Astrocyte (in vitro differentiated cells and primary cell): ENCODE data around the gene UGCG. TPM values are rescaled to one million over a fixed set of nuclear protein-coding genes. Genes with fewer than 3 reads are reported as not detected.

Experiments
- DNase-seq: peaks from one replicate; pipeline ENCODE4 v3.0.0-alpha.2; 2010; ENCODE audit warnings: low read depth
- FAIRE-seq: peaks from 2 replicates; lab custom pipeline; 2011; peaks lifted over from hg19 to GRCh38; lab: Jason Lieb, UNC
- H2AFZ ChIP-seq: 2 replicates; pipeline ENCODE4 v1.6.0; 2012; ENCODE audit warnings: low read depth, low read length, inconsistent platforms
- H3K27ac ChIP-seq: 2 replicates; pipeline ENCODE4 v1.5.1; 2011; ENCODE audit warnings: low read depth, low read length, inconsistent platforms
- H3K27me3 ChIP-seq: 2 replicates; pipeline ENCODE4 v1.6.0; 2011; ENCODE audit warnings: low read length, inconsistent platforms; ENCODE audit not compliant: insufficient read depth
- H3K36me3 ChIP-seq: 2 replicates; pipeline ENCODE4 v1.5.1; 2011; ENCODE audit warnings: low read length, inconsistent platforms; ENCODE audit not compliant: insufficient read depth
- H3K4me1 ChIP-seq: 2 replicates; pipeline ENCODE4 v1.5.1; 2011; ENCODE audit warnings: low read length, inconsistent platforms; ENCODE audit not compliant: insufficient read depth
- H3K4me2 ChIP-seq: 2 replicates; pipeline ENCODE4 v1.6.0; 2012; ENCODE audit warnings: low read length, inconsistent platforms
- H3K4me3 ChIP-seq: 2 replicates; pipeline ENCODE4 v1.5.1; 2011; ENCODE audit warnings: low read depth, mild to moderate bottlenecking, low read length, inconsistent platforms; ENCODE audit not compliant: insufficient read depth
- H3K79me2 ChIP-seq: 2 replicates; pipeline ENCODE4 v1.6.0; 2012; ENCODE audit warnings: mild to moderate bottlenecking, low read length, inconsistent platforms; ENCODE audit not compliant: insufficient read depth
- H3K9ac ChIP-seq: 2 replicates; pipeline ENCODE4 v1.6.0; 2012; ENCODE audit warnings: mild to moderate bottlenecking, low read length, inconsistent platforms
- H3K9me3 ChIP-seq: 2 replicates; pipeline ENCODE4 v1.5.1; 2012; ENCODE audit warnings: low read depth, mild to moderate bottlenecking, low read length, inconsistent platforms; ENCODE audit not compliant: insufficient read depth
- H4K20me1 ChIP-seq: 2 replicates; pipeline ENCODE4 v1.6.0; 2012; ENCODE audit warnings: low read length, inconsistent platforms; ENCODE audit not compliant: insufficient read depth
- H3K27ac Mint-ChIP-seq: one replicate; pipeline ENCODE4 v1.8.0; 2021; ENCODE audit warnings: mild to moderate bottlenecking, mixed read lengths; ENCODE audit not compliant: unreplicated experiment
- H3K27me3 Mint-ChIP-seq: one replicate; pipeline ENCODE4 v1.8.0; 2021; ENCODE audit warnings: low read depth, mixed read lengths; ENCODE audit not compliant: unreplicated experiment
- H3K36me3 Mint-ChIP-seq: one replicate; pipeline ENCODE4 v1.8.0; 2021; ENCODE audit warnings: low read depth, mixed read lengths; ENCODE audit not compliant: unreplicated experiment
- H3K4me1 Mint-ChIP-seq: one replicate; pipeline ENCODE4 v1.8.0; 2021; ENCODE audit warnings: low read depth, mixed read lengths; ENCODE audit not compliant: unreplicated experiment
- H3K4me3 Mint-ChIP-seq: one replicate; pipeline ENCODE4 v1.8.0; 2021; ENCODE audit warnings: mild to moderate bottlenecking, moderate library complexity, mixed read lengths; ENCODE audit not compliant: unreplicated experiment
- H3K9me3 Mint-ChIP-seq: one replicate; pipeline ENCODE4 v1.8.0; 2021; ENCODE audit warnings: mild to moderate bottlenecking, mixed read lengths; ENCODE audit not compliant: unreplicated experiment
- EZH2 ChIP-seq: IDR thresholded peaks from 2 replicates; pipeline ENCODE4 v1.6.1; 2012; ENCODE audit warnings: mild to moderate bottlenecking, low read length, inconsistent platforms; ENCODE audit not compliant: insufficient read depth
- total RNA-seq: library from RNA; stranded (reverse); gene quantifications from 2 replicates; pipeline ENCODE4 v1.2.1, GENCODE V29; 2021
- TF ChIP-seq, protein P1 (sequence below): IDR thresholded peaks from 2 replicates; pipeline ENCODE4 v1.5.1; 2011; ENCODE audit warnings: low read depth, mild to moderate bottlenecking, inconsistent platforms, low read length, moderate library complexity; ENCODE audit not compliant: insufficient read depth

Gene UGCG
- total RNA-seq, 1 donor from 2014 or later: 166 TPM

DNA sequence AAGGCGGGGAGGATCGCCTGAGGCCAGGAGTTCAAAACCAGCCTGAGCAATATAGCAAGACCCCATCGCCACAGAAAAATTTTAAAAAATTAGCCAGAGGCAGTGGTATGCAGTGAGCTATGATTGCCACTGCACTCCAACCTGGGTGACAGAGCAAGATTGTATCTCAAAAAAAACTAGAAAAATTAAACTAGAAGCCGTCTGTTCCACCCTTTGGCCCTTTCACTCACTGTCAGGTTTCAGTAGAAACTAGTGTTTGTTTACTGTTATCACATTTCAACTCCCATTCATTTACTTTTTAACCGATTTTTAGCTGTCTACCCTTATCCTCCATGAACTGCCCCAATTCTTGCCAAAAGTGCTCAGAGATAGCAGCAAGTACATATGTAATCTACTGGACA, 8.3 kb downstream of the UGCG start:
- Mint-ChIP-seq H3K27ac (no peak overlapping the region), H3K27me3 (no peaks in the 10 kb centered on the region), H3K36me3 (no peaks in the 10 kb centered on the region), H3K4me1 (peaks cover 45% of the 10 kb centered on the region), H3K4me3 (peak overlapping the region; percentile 71), H3K9me3 (no peaks in the 10 kb centered on the region)
- H3K9ac ChIP-seq: no peak overlapping the region
- H3K4me1 ChIP-seq: peaks cover 16% of the 10 kb centered on the region
- H4K20me1 ChIP-seq: peaks cover 99% of the 10 kb centered on the region
- H2AFZ ChIP-seq: no peak overlapping the region
- TF ChIP-seq, protein P1, sequence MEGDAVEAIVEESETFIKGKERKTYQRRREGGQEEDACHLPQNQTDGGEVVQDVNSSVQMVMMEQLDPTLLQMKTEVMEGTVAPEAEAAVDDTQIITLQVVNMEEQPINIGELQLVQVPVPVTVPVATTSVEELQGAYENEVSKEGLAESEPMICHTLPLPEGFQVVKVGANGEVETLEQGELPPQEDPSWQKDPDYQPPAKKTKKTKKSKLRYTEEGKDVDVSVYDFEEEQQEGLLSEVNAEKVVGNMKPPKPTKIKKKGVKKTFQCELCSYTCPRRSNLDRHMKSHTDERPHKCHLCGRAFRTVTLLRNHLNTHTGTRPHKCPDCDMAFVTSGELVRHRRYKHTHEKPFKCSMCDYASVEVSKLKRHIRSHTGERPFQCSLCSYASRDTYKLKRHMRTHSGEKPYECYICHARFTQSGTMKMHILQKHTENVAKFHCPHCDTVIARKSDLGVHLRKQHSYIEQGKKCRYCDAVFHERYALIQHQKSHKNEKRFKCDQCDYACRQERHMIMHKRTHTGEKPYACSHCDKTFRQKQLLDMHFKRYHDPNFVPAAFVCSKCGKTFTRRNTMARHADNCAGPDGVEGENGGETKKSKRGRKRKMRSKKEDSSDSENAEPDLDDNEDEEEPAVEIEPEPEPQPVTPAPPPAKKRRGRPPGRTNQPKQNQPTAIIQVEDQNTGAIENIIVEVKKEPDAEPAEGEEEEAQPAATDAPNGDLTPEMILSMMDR: no peak
- no peak for TF ChIP-seq EZH2
- no peak overlapping the region for H3K27ac ChIP-seq
- no peak overlapping the region for H3K4me2 ChIP-seq
- FAIRE-seq (no peak), DNase-seq (no peak)
- H3K4me3 ChIP-seq: no peak overlapping the region
- peaks cover 3% of the 10 kb centered on the region for H3K36me3 ChIP-seq
- no peaks in the 10 kb centered on the region for H3K27me3 ChIP-seq
- no peaks in the 10 kb centered on the region for H3K9me3 ChIP-seq
- peaks cover 99% of the 10 kb centered on the region for H3K79me2 ChIP-seq

DNA sequence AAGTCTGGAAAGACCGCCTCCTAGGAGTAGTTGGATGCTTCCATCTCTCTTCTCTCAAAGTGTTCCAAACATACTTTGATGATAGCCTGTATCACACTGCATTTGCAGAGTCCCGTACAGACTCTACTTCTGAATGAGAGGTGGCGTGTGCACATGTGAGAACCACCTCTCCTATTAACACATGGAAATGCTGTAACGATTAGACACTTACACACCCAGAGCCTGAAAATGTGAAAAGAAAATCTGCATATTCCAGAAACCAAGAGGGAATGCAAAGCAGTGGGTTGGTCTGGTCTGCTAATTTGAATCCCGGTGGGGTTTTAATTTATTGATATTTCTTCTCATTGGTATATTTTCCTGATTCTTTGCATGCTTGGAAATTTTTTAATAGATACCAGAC, 10.5 kb downstream of the UGCG start:
- H3K4me3 ChIP-seq: no peak overlapping the region
- peaks cover 3% of the 10 kb centered on the region for H3K36me3 ChIP-seq
- H3K4me1 Mint-ChIP-seq: peaks cover 53% of the 10 kb centered on the region
- DNase-seq: no peak
- no peak overlapping the region for H3K27ac ChIP-seq
- no peaks in the 10 kb centered on the region for H3K27me3 Mint-ChIP-seq
- no peaks in the 10 kb centered on the region for H3K27me3 ChIP-seq
- no peak for FAIRE-seq
- H3K4me2 ChIP-seq: no peak overlapping the region
- no peak overlapping the region for H3K4me3 Mint-ChIP-seq
- TF ChIP-seq, protein P1: no peak
- TF ChIP-seq EZH2: no peak
- no peaks in the 10 kb centered on the region for H3K36me3 Mint-ChIP-seq
- no peak overlapping the region for H3K9ac ChIP-seq
- H3K9me3 ChIP-seq: no peaks in the 10 kb centered on the region
- H3K79me2 ChIP-seq: peaks cover 99% of the 10 kb centered on the region
- H3K9me3 Mint-ChIP-seq: no peaks in the 10 kb centered on the region
- H2AFZ ChIP-seq: no peak overlapping the region
- H3K27ac Mint-ChIP-seq: no peak overlapping the region
- peaks cover 9% of the 10 kb centered on the region for H3K4me1 ChIP-seq
- peaks cover 97% of the 10 kb centered on the region for H4K20me1 ChIP-seq

GRCh38 chr9:111909444-111909843, 12.8 kb downstream of the UGCG start:
- H3K79me2 ChIP-seq: peaks cover 100% of the 10 kb centered on the region
- H3K9ac ChIP-seq: no peak overlapping the region
- no peaks in the 10 kb centered on the region for H3K27me3 ChIP-seq
- peaks cover 4% of the 10 kb centered on the region for H3K36me3 Mint-ChIP-seq
- DNase-seq: no peak
- no peaks in the 10 kb centered on the region for H3K9me3 ChIP-seq
- H3K9me3 Mint-ChIP-seq: no peaks in the 10 kb centered on the region
- H3K4me3 Mint-ChIP-seq: peak overlapping the region; percentile 12
- H3K4me1 Mint-ChIP-seq: peaks cover 58% of the 10 kb centered on the region
- H3K4me2 ChIP-seq: no peak overlapping the region
- peak overlapping the region; percentile 75 for H3K27ac Mint-ChIP-seq
- H3K36me3 ChIP-seq: peaks cover 3% of the 10 kb centered on the region
- TF ChIP-seq, protein P1: no peak
- no peak for TF ChIP-seq EZH2
- H2AFZ ChIP-seq: no peak overlapping the region
- no peak overlapping the region for H3K27ac ChIP-seq
- H3K4me3 ChIP-seq: no peak overlapping the region
- no peaks in the 10 kb centered on the region for H3K27me3 Mint-ChIP-seq
- peaks cover 97% of the 10 kb centered on the region for H4K20me1 ChIP-seq
- FAIRE-seq: no peak
- no peaks in the 10 kb centered on the region for H3K4me1 ChIP-seq
